ENCODE data around the gene NARF.
A peak's percentile ranks its signal among the peaks of the same experiment; 100 is the strongest.

NARF gene

GRCh38 chr17:82419540-82419939 lies 39.0 kb upstream of the NARF start:
- peaks cover 13 to 26% (median 17%) of the 10 kb centered on the region in 4 experiments for H3K4me1 ChIP-seq (ENCODE audit: control extremely low read depth in 1 of 4, control insufficient read depth in 4 of 4, insufficient read depth in 4 of 4, low read length in 3 of 4)
- H3K27ac ChIP-seq (ENCODE audit: insufficient read depth in 1 of 2, low read depth in 1 of 2, low read length in 2 of 2, poor library complexity in 1 of 2, severe bottlenecking in 2 of 2): peak overlapping the region in 1 of 2 experiments; percentile 82
- ChIA-PET CTCF (interaction anchor here (0.6 to 1.8 kb wide), 10 partner anchors 9 to 121 kb away, joined by 3 to 8 read pairs (median 4); no protein-coding TSS in a partner anchor), POLR2A (no interaction called here)
- peak overlapping the region in 6 of 7 experiments; percentile 82 to 95 (median 94) for H3K4me3 ChIP-seq (ENCODE audit: control insufficient read depth in 1 of 7, extremely low read depth in 1 of 7, insufficient read depth in 4 of 7, low read depth in 2 of 7, low read length in 6 of 7)
- WGBS (ENCODE audit: insufficient coverage): 29% methylated on average over 2 of the region's 2 CpGs
- peak in 2 of 3 donors; percentile 53 to 55 for DNase-seq
- peaks cover 0 to 4% (median 0%) of the 10 kb centered on the region in 5 experiments for H3K9me3 ChIP-seq (ENCODE audit: control extremely low read depth in 1 of 5, control insufficient read depth in 4 of 5, insufficient read depth in 2 of 5, low read depth in 1 of 5, low read length in 4 of 5)
- H3K36me3 ChIP-seq (ENCODE audit: control insufficient read depth in 4 of 4, insufficient read depth in 4 of 4, low read length in 3 of 4): peaks cover 2 to 27% (median 6%) of the 10 kb centered on the region in 4 experiments
- no peaks in the 10 kb centered on the region for H3K27me3 ChIP-seq (replicated peaks in 2 of 5; ENCODE audit: control insufficient read depth in 4 of 5, insufficient read depth in 5 of 5, low read length in 4 of 5)

DNA sequence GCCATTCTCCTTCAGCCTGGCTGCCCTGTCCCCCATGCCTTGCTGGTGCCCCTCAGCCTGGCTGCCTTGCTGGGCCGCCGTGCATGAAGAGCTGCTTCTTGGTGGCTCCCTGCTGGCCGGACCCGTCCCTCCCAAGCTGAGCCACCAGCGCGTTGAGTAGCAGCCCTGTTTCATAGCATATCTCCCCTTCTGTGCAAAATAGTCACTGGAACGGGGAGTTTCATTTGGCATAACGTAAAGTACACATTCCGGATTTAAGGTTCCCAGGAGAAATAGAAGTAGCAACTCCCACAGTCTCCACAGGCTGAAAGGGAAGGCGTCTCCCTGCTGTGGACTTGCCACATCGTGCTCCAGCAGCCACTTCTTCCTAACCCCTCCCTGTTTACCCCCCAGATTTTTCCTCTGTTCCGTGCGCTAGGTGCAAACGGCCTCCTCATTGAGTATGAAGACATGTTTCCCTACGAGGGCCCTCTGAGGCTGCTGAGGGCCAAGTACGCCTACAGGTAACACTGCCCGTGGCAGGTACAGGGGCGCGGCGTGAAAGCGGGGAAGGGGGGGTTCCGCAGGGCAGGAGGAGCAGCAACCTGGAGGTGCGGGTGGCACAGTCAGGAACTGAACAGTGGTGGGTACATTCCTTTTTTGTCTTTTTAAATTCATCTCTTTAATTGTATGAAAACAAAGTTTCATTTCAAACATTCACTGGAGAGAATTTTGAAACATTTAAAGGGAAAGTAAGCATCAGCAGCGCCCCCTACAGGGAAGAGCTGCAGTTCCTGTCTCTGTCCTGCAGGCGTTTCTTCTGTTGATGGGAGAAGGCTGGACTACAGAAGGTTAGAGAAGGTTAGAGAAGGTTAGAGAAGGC lies 34.3 kb upstream of the NARF start:
- POLR2A ChIA-PET: no interaction called here
- DNase-seq: peak; percentile 63 to 81 (median 76)
- WGBS (ENCODE audit: insufficient coverage): 93% methylated on average over 21 of the region's 25 CpGs

GRCh38 chr17:82424863-82425159 lies 33.7 kb upstream of the NARF start:
- Histone ChIP-seq H3K4me3 (ENCODE audit: control insufficient read depth in 1 of 7, extremely low read depth in 1 of 7, insufficient read depth in 4 of 7, low read depth in 2 of 7, low read length in 6 of 7) (no peak overlapping the region), H3K27me3 (replicated peaks in 2 of 5; ENCODE audit: control insufficient read depth in 4 of 5, insufficient read depth in 5 of 5, low read length in 4 of 5) (no peaks in the 10 kb centered on the region), H3K36me3 (ENCODE audit: control insufficient read depth in 4 of 4, insufficient read depth in 4 of 4, low read length in 3 of 4) (peaks cover 2 to 30% (median 8%) of the 10 kb centered on the region in 4 experiments), H3K27ac (ENCODE audit: insufficient read depth in 1 of 2, low read depth in 1 of 2, low read length in 2 of 2, poor library complexity in 1 of 2, severe bottlenecking in 2 of 2) (no peak overlapping the region), H3K4me1 (ENCODE audit: control extremely low read depth in 1 of 4, control insufficient read depth in 4 of 4, insufficient read depth in 4 of 4, low read length in 3 of 4) (peaks cover 1 to 18% (median 10%) of the 10 kb centered on the region in 4 experiments), H3K9me3 (ENCODE audit: control extremely low read depth in 1 of 5, control insufficient read depth in 4 of 5, insufficient read depth in 2 of 5, low read depth in 1 of 5, low read length in 4 of 5) (peaks cover 0 to 4% (median 0%) of the 10 kb centered on the region in 5 experiments)
- WGBS (ENCODE audit: insufficient coverage): 100% methylated on average over 2 of the region's 2 CpGs
- ChIA-PET POLR2A (no interaction called here), CTCF (interaction anchor here (1.0 to 1.1 kb wide), 2 partner anchors 37 to 73 kb away, joined by 3 read pairs; no protein-coding TSS in a partner anchor)
- DNase-seq: no peak

More for the DNA sequence above, 34.3 kb upstream of the NARF start:
- no peak overlapping the region for H3K27ac ChIP-seq (ENCODE audit: insufficient read depth in 1 of 2, low read depth in 1 of 2, low read length in 2 of 2, poor library complexity in 1 of 2, severe bottlenecking in 2 of 2)
- CTCF ChIA-PET: interaction anchor here (1.0 to 1.1 kb wide), 2 partner anchors 36 to 73 kb away, joined by 3 read pairs; no protein-coding TSS in a partner anchor
- H3K36me3 ChIP-seq (ENCODE audit: control insufficient read depth in 4 of 4, insufficient read depth in 4 of 4, low read length in 3 of 4): peaks cover 2 to 24% (median 6%) of the 10 kb centered on the region in 4 experiments
- H3K4me1 ChIP-seq (ENCODE audit: control extremely low read depth in 1 of 4, control insufficient read depth in 4 of 4, insufficient read depth in 4 of 4, low read length in 3 of 4): peaks cover 7 to 19% (median 13%) of the 10 kb centered on the region in 4 experiments
- H3K27me3 ChIP-seq (replicated peaks in 2 of 5; ENCODE audit: control insufficient read depth in 4 of 5, insufficient read depth in 5 of 5, low read length in 4 of 5): no peaks in the 10 kb centered on the region
- H3K4me3 ChIP-seq (ENCODE audit: control insufficient read depth in 1 of 7, extremely low read depth in 1 of 7, insufficient read depth in 4 of 7, low read depth in 2 of 7, low read length in 6 of 7): no peak overlapping the region
- H3K9me3 ChIP-seq (ENCODE audit: control extremely low read depth in 1 of 5, control insufficient read depth in 4 of 5, insufficient read depth in 2 of 5, low read depth in 1 of 5, low read length in 4 of 5): peaks cover 0 to 4% (median 0%) of the 10 kb centered on the region in 5 experiments

- WGBS (ENCODE audit: insufficient coverage): 100% methylated on average over 2 of the region's 3 CpGs
- H3K36me3 ChIP-seq (ENCODE audit: control insufficient read depth in 4 of 4, insufficient read depth in 4 of 4, low read length in 3 of 4): peaks cover 2 to 17% (median 4%) of the 10 kb centered on the region in 4 experiments
- POLR2A ChIA-PET: no interaction called here
- CTCF ChIA-PET: interaction anchor here (1.4 to 1.6 kb wide), 2 partner anchors 9 to 21 kb away, joined by 3 to 5 read pairs; no protein-coding TSS in a partner anchor
- no peak overlapping the region for H3K27ac ChIP-seq (ENCODE audit: insufficient read depth in 1 of 2, low read depth in 1 of 2, low read length in 2 of 2, poor library complexity in 1 of 2, severe bottlenecking in 2 of 2)
- no peaks in the 10 kb centered on the region for H3K9me3 ChIP-seq (ENCODE audit: control extremely low read depth in 1 of 5, control insufficient read depth in 4 of 5, insufficient read depth in 2 of 5, low read depth in 1 of 5, low read length in 4 of 5)
- no peaks in the 10 kb centered on the region for H3K27me3 ChIP-seq (replicated peaks in 2 of 5; ENCODE audit: control insufficient read depth in 4 of 5, insufficient read depth in 5 of 5, low read length in 4 of 5)
- DNase-seq: no peak
- peaks cover 0 to 19% (median 6%) of the 10 kb centered on the region in 4 experiments for H3K4me1 ChIP-seq (ENCODE audit: control extremely low read depth in 1 of 4, control insufficient read depth in 4 of 4, insufficient read depth in 4 of 4, low read length in 3 of 4)
- no peak overlapping the region for H3K4me3 ChIP-seq (ENCODE audit: control insufficient read depth in 1 of 7, extremely low read depth in 1 of 7, insufficient read depth in 4 of 7, low read depth in 2 of 7, low read length in 6 of 7)
These were observed 30.0 kb upstream of the NARF start for GRCh38 chr17:82428546-82428945.

- ChIA-PET POLR2A (no interaction called here), CTCF (no interaction called here)
- no peak overlapping the region for H3K4me3 ChIP-seq (ENCODE audit: control insufficient read depth in 1 of 7, extremely low read depth in 1 of 7, insufficient read depth in 4 of 7, low read depth in 2 of 7, low read length in 6 of 7)
- no peaks in the 10 kb centered on the region for H3K9me3 ChIP-seq (ENCODE audit: control extremely low read depth in 1 of 5, control insufficient read depth in 4 of 5, insufficient read depth in 2 of 5, low read depth in 1 of 5, low read length in 4 of 5)
- peaks cover 2 to 14% (median 4%) of the 10 kb centered on the region in 4 experiments for H3K36me3 ChIP-seq (ENCODE audit: control insufficient read depth in 4 of 4, insufficient read depth in 4 of 4, low read length in 3 of 4)
- no peak for DNase-seq
- H3K27me3 ChIP-seq (replicated peaks in 2 of 5; ENCODE audit: control insufficient read depth in 4 of 5, insufficient read depth in 5 of 5, low read length in 4 of 5): no peaks in the 10 kb centered on the region
- WGBS (ENCODE audit: insufficient coverage): 85% methylated on average over 6 of the region's 7 CpGs
- H3K4me1 ChIP-seq (ENCODE audit: control extremely low read depth in 1 of 4, control insufficient read depth in 4 of 4, insufficient read depth in 4 of 4, low read length in 3 of 4): peaks cover 0 to 26% (median 11%) of the 10 kb centered on the region in 4 experiments
- H3K27ac ChIP-seq (ENCODE audit: insufficient read depth in 1 of 2, low read depth in 1 of 2, low read length in 2 of 2, poor library complexity in 1 of 2, severe bottlenecking in 2 of 2): no peak overlapping the region
These were observed 28.7 kb upstream of the NARF start for GRCh38 chr17:82429824-82430223.

DNA sequence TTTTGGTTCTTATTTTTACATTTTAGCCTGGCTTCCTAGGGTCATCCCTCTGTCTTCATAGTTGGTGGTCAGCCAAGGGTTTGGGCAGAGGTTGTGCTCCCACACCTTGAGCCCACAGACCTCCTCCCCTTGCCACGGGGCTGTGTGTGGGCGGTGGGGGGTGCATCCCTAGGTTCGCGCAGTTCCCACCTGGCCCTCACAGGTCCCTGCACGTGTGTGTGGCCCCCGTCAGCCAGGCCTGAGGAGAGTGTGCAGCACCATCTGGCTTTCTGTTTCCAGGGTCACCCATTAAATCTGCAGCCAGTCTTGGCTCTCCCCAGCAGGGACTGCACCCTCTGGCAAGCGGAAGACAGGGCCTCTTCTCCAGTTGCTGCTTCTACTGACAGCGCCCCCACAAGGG lies 26.5 kb upstream of the NARF start:
- Histone ChIP-seq H3K4me3 (ENCODE audit: control insufficient read depth in 1 of 7, extremely low read depth in 1 of 7, insufficient read depth in 4 of 7, low read depth in 2 of 7, low read length in 6 of 7) (no peak overlapping the region), H3K9me3 (ENCODE audit: control extremely low read depth in 1 of 5, control insufficient read depth in 4 of 5, insufficient read depth in 2 of 5, low read depth in 1 of 5, low read length in 4 of 5) (no peaks in the 10 kb centered on the region), H3K4me1 (ENCODE audit: control extremely low read depth in 1 of 4, control insufficient read depth in 4 of 4, insufficient read depth in 4 of 4, low read length in 3 of 4) (peaks cover 0 to 28% (median 11%) of the 10 kb centered on the region in 4 experiments), H3K27me3 (replicated peaks in 2 of 5; ENCODE audit: control insufficient read depth in 4 of 5, insufficient read depth in 5 of 5, low read length in 4 of 5) (no peaks in the 10 kb centered on the region), H3K36me3 (ENCODE audit: control insufficient read depth in 4 of 4, insufficient read depth in 4 of 4, low read length in 3 of 4) (peaks cover 6 to 33% (median 14%) of the 10 kb centered on the region in 4 experiments), H3K27ac (ENCODE audit: insufficient read depth in 1 of 2, low read depth in 1 of 2, low read length in 2 of 2, poor library complexity in 1 of 2, severe bottlenecking in 2 of 2) (no peak overlapping the region)
- WGBS (ENCODE audit: insufficient coverage): 90% methylated on average over 8 of the region's 8 CpGs
- ChIA-PET POLR2A (no interaction called here), CTCF (no interaction called here)
- DNase-seq: no peak

Data from common myeloid progenitor, CD34-positive (primary cell).